Glutamatergic neuron (in vitro differentiated cells): ENCODE measurements around the gene LRRIQ4. TPM values are rescaled to one million over a fixed set of nuclear protein-coding genes. Genes with fewer than 3 reads are reported as not detected.

Experiments used
- DNase-seq: peaks from one replicate; pipeline ENCODE4 v3.0.0; 2022
- H3K27ac Mint-ChIP-seq: one replicate; pipeline ENCODE4 v1.8.0; 2020; ENCODE audit warnings: mild to moderate bottlenecking, mixed read lengths, inconsistent platforms; ENCODE audit not compliant: unreplicated experiment
- H3K27me3 Mint-ChIP-seq: one replicate; pipeline ENCODE4 v1.8.0; 2020; ENCODE audit warnings: mild to moderate bottlenecking, moderate library complexity, mixed read lengths, inconsistent platforms; ENCODE audit not compliant: unreplicated experiment
- H3K36me3 Mint-ChIP-seq: one replicate; pipeline ENCODE4 v1.8.0; 2020; ENCODE audit warnings: mild to moderate bottlenecking, mixed read lengths, inconsistent platforms; ENCODE audit not compliant: unreplicated experiment
- H3K4me1 Mint-ChIP-seq: one replicate; pipeline ENCODE4 v1.8.0; 2020; ENCODE audit warnings: mild to moderate bottlenecking, low read depth, mixed read lengths, inconsistent platforms; ENCODE audit not compliant: unreplicated experiment
- H3K4me3 Mint-ChIP-seq: one replicate; pipeline ENCODE4 v1.8.0; 2020; ENCODE audit warnings: mild to moderate bottlenecking, mixed read lengths, inconsistent platforms; ENCODE audit not compliant: unreplicated experiment
- H3K9me3 Mint-ChIP-seq: one replicate; pipeline ENCODE4 v1.8.0; 2020; ENCODE audit warnings: mild to moderate bottlenecking, moderate library complexity, mixed read lengths, inconsistent platforms; ENCODE audit not compliant: unreplicated experiment
- CTCF ChIP-seq: fragments of 200-600 bp; sonication (generic); IDR thresholded peaks from one replicate; pipeline ENCODE4 v1.5.0; 2021; ENCODE audit not compliant: partially characterized antibody, unreplicated experiment
- total RNA-seq: library from RNA; stranded (reverse); fragmentation: NEBNext Ultra II Directional; extraction: Animal tissue kit (Norgen Biotek cat#: 25700); gene quantifications from one replicate; pipeline ENCODE4 v1.2.1, GENCODE V29; 2021; ENCODE audit not compliant: unreplicated experiment

Gene LRRIQ4
- total RNA-seq, 1 donor from 2014 or later = 0.29 TPM

- no peak for DNase-seq
- no peak for TF ChIP-seq CTCF
Measured at GRCh38 chr3:169847896-169848295, 35.2 kb downstream of the LRRIQ4 start.

GRCh38 chr3:169848741-169849140 lies 36.1 kb downstream of the LRRIQ4 start:
- no peak for TF ChIP-seq CTCF
- Mint-ChIP-seq H3K36me3 (no peaks in the 10 kb centered on the region), H3K4me1 (no peaks in the 10 kb centered on the region), H3K27ac (no peak overlapping the region), H3K27me3 (peaks cover 4% of the 10 kb centered on the region), H3K4me3 (no peak overlapping the region), H3K9me3 (no peaks in the 10 kb centered on the region)
- DNase-seq = no peak

More at GRCh38 chr3:169847896-169848295, 35.2 kb downstream of the LRRIQ4 start:
- no peaks in the 10 kb centered on the region for H3K36me3 Mint-ChIP-seq
- H3K27me3 Mint-ChIP-seq = peaks cover 2% of the 10 kb centered on the region
- H3K4me3 Mint-ChIP-seq = no peak overlapping the region
- H3K4me1 Mint-ChIP-seq = no peaks in the 10 kb centered on the region
- no peaks in the 10 kb centered on the region for H3K9me3 Mint-ChIP-seq
- no peak overlapping the region for H3K27ac Mint-ChIP-seq

- no peak for DNase-seq
- Mint-ChIP-seq H3K4me3 (no peak overlapping the region), H3K9me3 (no peaks in the 10 kb centered on the region), H3K4me1 (no peaks in the 10 kb centered on the region), H3K27ac (no peak overlapping the region), H3K36me3 (no peaks in the 10 kb centered on the region), H3K27me3 (peaks cover 4% of the 10 kb centered on the region)
- TF ChIP-seq CTCF = no peak
Measured at GRCh38 chr3:169850618-169851017, 37.9 kb downstream of the LRRIQ4 start.

GRCh38 chr3:169855514-169855913 lies 42.8 kb downstream of the LRRIQ4 start:
- Mint-ChIP-seq H3K27me3 (peaks cover 2% of the 10 kb centered on the region), H3K9me3 (no peaks in the 10 kb centered on the region), H3K36me3 (no peaks in the 10 kb centered on the region), H3K4me1 (no peaks in the 10 kb centered on the region), H3K4me3 (no peak overlapping the region), H3K27ac (no peak overlapping the region)
- DNase-seq = no peak
- no peak for TF ChIP-seq CTCF

DNA sequence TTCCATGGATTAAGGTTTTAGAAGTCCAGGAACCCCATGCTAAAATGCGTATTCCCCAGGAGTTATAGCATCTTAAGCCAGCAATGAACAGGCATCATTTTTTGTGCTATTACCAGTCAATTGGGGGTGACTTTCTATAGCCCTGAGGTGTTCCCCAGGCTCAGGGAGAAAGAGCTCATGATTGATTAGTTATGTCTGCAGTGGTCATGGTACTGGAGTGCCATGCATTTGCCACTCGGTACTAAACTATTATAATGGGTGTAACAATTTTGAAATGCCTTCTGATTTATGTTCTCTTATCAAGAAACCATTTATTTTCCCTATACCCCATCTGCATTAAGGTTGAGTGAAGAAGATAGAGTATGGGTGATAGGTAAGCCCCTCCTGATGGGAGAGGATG lies 45.1 kb downstream of the LRRIQ4 start:
- TF ChIP-seq CTCF = no peak
- DNase-seq = no peak
- no peaks in the 10 kb centered on the region for H3K4me1 Mint-ChIP-seq
- no peaks in the 10 kb centered on the region for H3K9me3 Mint-ChIP-seq
- no peak overlapping the region for H3K4me3 Mint-ChIP-seq
- H3K36me3 Mint-ChIP-seq = no peaks in the 10 kb centered on the region
- peaks cover 2% of the 10 kb centered on the region for H3K27me3 Mint-ChIP-seq
- no peak overlapping the region for H3K27ac Mint-ChIP-seq
